Measurements from ENCODE around the gene ARFGAP1. TPM values are rescaled to one million over a fixed set of nuclear protein-coding genes. Genes with fewer than 3 reads are reported as not detected.

The ARFGAP1 gene
- total and polyA plus RNA-seq, 2 of the 8 experiments (the other 6 are each of a cell fraction or from before 2014, with no cell fraction given): 93.7 to 100 TPM

- DNase-seq (ENCODE audit: low read depth in 1 of 2, low spot score in 2 of 2) (no peak), FAIRE-seq (no peak)
- WGBS, 2 experiments (ENCODE audit: extremely low coverage in 1 of 2, insufficient coverage in 1 of 2, insufficient read length in 1 of 2, insufficient replicate concordance in 2 of 2, low coverage in 1 of 2, low lambda C conversion rate in 2 of 2, missing lambda C conversion rate in 1 of 2): 90% methylated on average over 26 of the region's 30 CpGs; no CpG with 5 or more reads in 1 of the 2 experiments
- Histone ChIP-seq H3K27me3 (replicated peaks in 1 of 4; ENCODE audit: control insufficient read depth in 3 of 4, extremely low read depth in 1 of 4, insufficient read depth in 3 of 4, low read length in 3 of 4) (no peaks in the 10 kb centered on the region), H3K9ac (replicated peaks in 1 of 4; ENCODE audit: extremely low read depth in 1 of 4, low read depth in 3 of 4, low read length in 3 of 4) (peak overlapping the region in 1 of 4 experiments; percentile 37; a peak in 2 of 7 replicates), H2AK5ac (ENCODE audit: low read depth, low read length) (no peak overlapping the region), H3K4ac (replicated peaks; ENCODE audit: insufficient read length, low read depth, low read length) (no peak overlapping the region), H3K4me3 (ENCODE audit: extremely low read depth in 1 of 4, insufficient read depth in 2 of 4, low read depth in 3 of 4, low read length in 4 of 4) (no peak overlapping the region), H4K91ac (replicated peaks; ENCODE audit: insufficient read length, low read length) (peak overlapping the region; percentile 54), H2BK15ac (ENCODE audit: low read length) (no peak overlapping the region), H2BK120ac (replicated peaks; ENCODE audit: low read depth, low read length) (no peak overlapping the region), H3K36me3 (ENCODE audit: control insufficient read depth in 2 of 4, insufficient read depth in 4 of 4, low read length in 3 of 4) (no peaks in the 10 kb centered on the region), H4K8ac (ENCODE audit: extremely low read depth, insufficient read depth, low read length) (no peak overlapping the region), H2BK12ac (ENCODE audit: low read depth, low read length) (no peak overlapping the region; the same call in 1 of the 2 replicates), H3K79me1 (ENCODE audit: low read depth, low read length) (no peaks in the 10 kb centered on the region), H3K23ac (ENCODE audit: insufficient read length) (no peak overlapping the region), H3K14ac (ENCODE audit: insufficient read length) (no peak overlapping the region), H4K5ac (ENCODE audit: insufficient read length, low read depth, low read length) (no peak overlapping the region), H2BK5ac (ENCODE audit: low read depth, low read length) (no peak overlapping the region), H3K4me2 (ENCODE audit: insufficient read depth in 1 of 2, low read depth in 2 of 2, low read length in 2 of 2) (no peak overlapping the region), H2BK20ac (ENCODE audit: low read length) (no peak overlapping the region), H4K20me1 (replicated peaks in 1 of 2; ENCODE audit: control insufficient read depth in 1 of 2, insufficient read depth in 2 of 2, low read length in 2 of 2) (no peaks in the 10 kb centered on the region), H3K56ac (replicated peaks; ENCODE audit: insufficient read length, low read depth, low read length) (no peak overlapping the region), H2AFZ (ENCODE audit: low read length) (no peak overlapping the region), H3K18ac (ENCODE audit: extremely low read depth, low read length) (no peak overlapping the region), H3K9me3 (ENCODE audit: insufficient read depth in 2 of 2, low read depth in 1 of 2, low read length in 1 of 2) (no peaks in the 10 kb centered on the region), H3K79me2 (ENCODE audit: control insufficient read depth in 1 of 2, insufficient read depth in 2 of 2, low read length in 2 of 2) (no peaks in the 10 kb centered on the region), H3K4me1 (replicated peaks in 1 of 4; ENCODE audit: control insufficient read depth in 3 of 4, insufficient read depth in 4 of 4, low read length in 3 of 4) (peaks cover 0 to 14% (median 7%) of the 10 kb centered on the region in 4 experiments; a peak in 4 of 7 replicates), H3K23me2 (ENCODE audit: low read depth, low read length) (no peaks in the 10 kb centered on the region), H3K27ac (ENCODE audit: low read depth, low read length) (no peak overlapping the region)
- ChIA-PET CTCF (ENCODE audit: partially characterized antibody) (interaction anchor here (0.8 to 10.9 kb wide), 8 partner anchors 8 to 142 kb away, joined by 3 to 199 read pairs (median 4); no protein-coding TSS in a partner anchor), POLR2A (ENCODE audit: partially characterized antibody) (interaction anchor here (1.5 kb wide), 1 partner anchor 15 kb away, joined by 5 read pairs; the partner anchor contains the start of gene NKAIN4)
- TF ChIP-seq EP300 (IDR thresholded peaks at IDR 0.05; ENCODE audit: borderline replicate concordance in 1 of 2, low read depth in 2 of 2, low read length in 2 of 2): no peak
- TF ChIP-seq CEBPB (IDR thresholded peaks at IDR 0.05; ENCODE audit: low read depth, low read length): no peak
- TF ChIP-seq, protein P1, sequence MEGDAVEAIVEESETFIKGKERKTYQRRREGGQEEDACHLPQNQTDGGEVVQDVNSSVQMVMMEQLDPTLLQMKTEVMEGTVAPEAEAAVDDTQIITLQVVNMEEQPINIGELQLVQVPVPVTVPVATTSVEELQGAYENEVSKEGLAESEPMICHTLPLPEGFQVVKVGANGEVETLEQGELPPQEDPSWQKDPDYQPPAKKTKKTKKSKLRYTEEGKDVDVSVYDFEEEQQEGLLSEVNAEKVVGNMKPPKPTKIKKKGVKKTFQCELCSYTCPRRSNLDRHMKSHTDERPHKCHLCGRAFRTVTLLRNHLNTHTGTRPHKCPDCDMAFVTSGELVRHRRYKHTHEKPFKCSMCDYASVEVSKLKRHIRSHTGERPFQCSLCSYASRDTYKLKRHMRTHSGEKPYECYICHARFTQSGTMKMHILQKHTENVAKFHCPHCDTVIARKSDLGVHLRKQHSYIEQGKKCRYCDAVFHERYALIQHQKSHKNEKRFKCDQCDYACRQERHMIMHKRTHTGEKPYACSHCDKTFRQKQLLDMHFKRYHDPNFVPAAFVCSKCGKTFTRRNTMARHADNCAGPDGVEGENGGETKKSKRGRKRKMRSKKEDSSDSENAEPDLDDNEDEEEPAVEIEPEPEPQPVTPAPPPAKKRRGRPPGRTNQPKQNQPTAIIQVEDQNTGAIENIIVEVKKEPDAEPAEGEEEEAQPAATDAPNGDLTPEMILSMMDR (IDR thresholded peaks at IDR 0.05; ENCODE audit: control extremely low read depth in 1 of 3, insufficient read depth in 1 of 3, low read depth in 1 of 3, low read length in 3 of 3): no peak
- TF ChIP-seq HDAC6 (IDR thresholded peaks at IDR 0.05; ENCODE audit: low read depth, low read length): no peak
- TF ChIP-seq RNF2 (IDR thresholded peaks at IDR 0.05; ENCODE audit: borderline replicate concordance, low read depth, low read length, missing control alignments, poor library complexity, severe bottlenecking): no peak
- no peak for TF ChIP-seq GABPA (IDR thresholded peaks at IDR 0.05; ENCODE audit: borderline replicate concordance, insufficient read depth, low read length)
- no peak for TF ChIP-seq POLR2A (IDR thresholded peaks at IDR 0.05; ENCODE audit: control extremely low read depth in 1 of 2, low read depth in 2 of 2, low read length in 2 of 2)
- no peak for TF ChIP-seq SP2 (IDR thresholded peaks at IDR 0.05; ENCODE audit: low read length)
- no peak for TF ChIP-seq POLR2AphosphoS5 (IDR thresholded peaks at IDR 0.05; ENCODE audit: low read depth, low read length)
- no peak for TF ChIP-seq ASH2L (IDR thresholded peaks at IDR 0.05; ENCODE audit: low read length)
- TF ChIP-seq CHD2 (IDR thresholded peaks at IDR 0.05; ENCODE audit: low read length): no peak
- no peak for TF ChIP-seq SIRT6 (IDR thresholded peaks at IDR 0.05; ENCODE audit: low read length)
These were observed 33.2 kb upstream of the ARFGAP1 start for GRCh38 chr20:63239431-63239830.
